SK-N-SH treated with all-trans-retinoic acid at 6 μM for 48 hours (cell line): ENCODE data around the gene TRIM17.

Experiments
- ATAC-seq: fragments of 200-7000 bp; cut with Tn5 transposase; 3 replicates; pipeline ENCODE4 v1.9.1; 2020; ENCODE audit warnings: mild to moderate bottlenecking, moderate library complexity
- ARNTL ChIP-seq: fragments of 450-650 bp; formaldehyde crosslinking; IDR thresholded peaks from 2 replicates; pipeline ENCODE4 v1.5.0; 2020; ENCODE audit warnings: low read depth, mild to moderate bottlenecking, moderate library complexity, borderline replicate concordance
- BACH2 ChIP-seq: fragments of 250-450 bp; sonication (Bioruptor Pico); IDR thresholded peaks from 2 replicates; pipeline ENCODE4 v1.9.0; 2021; ENCODE audit warnings: mild to moderate bottlenecking, borderline replicate concordance
- CSDC2 ChIP-seq: fragments of 250-450 bp; sonication (Bioruptor Pico); IDR thresholded peaks from 2 replicates; pipeline ENCODE4 v1.5.0; 2020; ENCODE audit warnings: mild to moderate bottlenecking, moderate library complexity
- ESRRG ChIP-seq: fragments of 250-450 bp; sonication (Bioruptor Pico); IDR thresholded peaks from 2 replicates; pipeline ENCODE4 v1.6.1; 2021; ENCODE audit warnings: mild to moderate bottlenecking
- GLIS3 ChIP-seq: fragments of 250-450 bp; sonication (Bioruptor Pico); IDR thresholded peaks from 2 replicates; pipeline ENCODE4 v1.5.0; 2020; ENCODE audit warnings: mild to moderate bottlenecking, moderate library complexity
- ISL1 ChIP-seq: fragments of 250-450 bp; sonication (Bioruptor Pico); IDR thresholded peaks from 2 replicates; pipeline ENCODE4 v2.1.2; 2022; ENCODE audit warnings: mild to moderate bottlenecking, moderate library complexity
- PPARA ChIP-seq: fragments of 250-450 bp; sonication (Bioruptor Pico); IDR thresholded peaks from 2 replicates; pipeline ENCODE4 v1.5.0; 2020; ENCODE audit warnings: mild to moderate bottlenecking, borderline replicate concordance
- RARB ChIP-seq: fragments of 250-450 bp; sonication (Bioruptor Pico); IDR thresholded peaks from 2 replicates; pipeline ENCODE4 v1.8.0; 2021; ENCODE audit warnings: mild to moderate bottlenecking, moderate library complexity
- SNAI2 ChIP-seq: fragments of 250-450 bp; sonication (Bioruptor Pico); IDR thresholded peaks from 2 replicates; pipeline ENCODE4 v1.5.0; 2020; ENCODE audit warnings: mild to moderate bottlenecking, moderate library complexity
- TCF4 ChIP-seq: fragments of 250-450 bp; sonication (Bioruptor Pico); IDR thresholded peaks from 2 replicates; pipeline ENCODE4 v1.8.0; 2021; ENCODE audit warnings: mild to moderate bottlenecking, moderate library complexity, borderline replicate concordance
- TOX ChIP-seq: fragments of 250-450 bp; sonication (Bioruptor Pico); IDR thresholded peaks from 2 replicates; pipeline ENCODE4 v1.8.0; 2021; ENCODE audit warnings: mild to moderate bottlenecking, moderate library complexity, borderline replicate concordance
- ZC3H10 ChIP-seq: fragments of 250-450 bp; sonication (Bioruptor Pico); IDR thresholded peaks from 2 replicates; pipeline ENCODE4 v1.5.1; 2021; ENCODE audit warnings: mild to moderate bottlenecking, moderate library complexity
- ZFP3 ChIP-seq: fragments of 250-450 bp; sonication (Bioruptor Pico); IDR thresholded peaks from 2 replicates; pipeline ENCODE4 v1.5.0; 2020; ENCODE audit warnings: mild to moderate bottlenecking, moderate library complexity
- ZNF565 ChIP-seq: fragments of 450-650 bp; formaldehyde crosslinking; conservative IDR thresholded peaks from 2 replicates; pipeline ENCODE4 v1.5.0; 2020; ENCODE audit warnings: low read depth, mild to moderate bottlenecking, moderate library complexity
- ZNF70 ChIP-seq: fragments of 450-650 bp; formaldehyde crosslinking; IDR thresholded peaks from 2 replicates; pipeline ENCODE4 v1.5.0; 2020; ENCODE audit warnings: mild to moderate bottlenecking, moderate library complexity
- ZNF8 ChIP-seq: fragments of 450-650 bp; formaldehyde crosslinking; IDR thresholded peaks from 2 replicates; pipeline ENCODE4 v1.5.0; 2020; ENCODE audit warnings: mild to moderate bottlenecking, moderate library complexity
- TF ChIP-seq, protein P1 (sequence below): fragments of 250-450 bp; sonication (Bioruptor Pico); IDR thresholded peaks from 2 replicates; pipeline ENCODE4 v1.8.0; 2020; ENCODE audit warnings: mild to moderate bottlenecking, moderate library complexity, borderline replicate concordance
- TF ChIP-seq, protein P2 (sequence below): fragments of 250-450 bp; sonication (Bioruptor Pico); IDR thresholded peaks from 2 replicates; pipeline ENCODE4 v1.5.1; 2021; ENCODE audit warnings: mild to moderate bottlenecking, moderate library complexity
- TF ChIP-seq, protein P3 (sequence below): fragments of 250-450 bp; sonication (Bioruptor Pico); IDR thresholded peaks from 2 replicates; pipeline ENCODE4 v1.5.0; 2020; ENCODE audit warnings: mild to moderate bottlenecking, moderate library complexity
- TF ChIP-seq, protein P4 (sequence below): fragments of 250-450 bp; sonication (Bioruptor Pico); IDR thresholded peaks from 2 replicates; pipeline ENCODE4 v1.8.0; 2021; ENCODE audit warnings: low read depth, mild to moderate bottlenecking, moderate library complexity, borderline replicate concordance

The TRIM17 gene

DNA sequence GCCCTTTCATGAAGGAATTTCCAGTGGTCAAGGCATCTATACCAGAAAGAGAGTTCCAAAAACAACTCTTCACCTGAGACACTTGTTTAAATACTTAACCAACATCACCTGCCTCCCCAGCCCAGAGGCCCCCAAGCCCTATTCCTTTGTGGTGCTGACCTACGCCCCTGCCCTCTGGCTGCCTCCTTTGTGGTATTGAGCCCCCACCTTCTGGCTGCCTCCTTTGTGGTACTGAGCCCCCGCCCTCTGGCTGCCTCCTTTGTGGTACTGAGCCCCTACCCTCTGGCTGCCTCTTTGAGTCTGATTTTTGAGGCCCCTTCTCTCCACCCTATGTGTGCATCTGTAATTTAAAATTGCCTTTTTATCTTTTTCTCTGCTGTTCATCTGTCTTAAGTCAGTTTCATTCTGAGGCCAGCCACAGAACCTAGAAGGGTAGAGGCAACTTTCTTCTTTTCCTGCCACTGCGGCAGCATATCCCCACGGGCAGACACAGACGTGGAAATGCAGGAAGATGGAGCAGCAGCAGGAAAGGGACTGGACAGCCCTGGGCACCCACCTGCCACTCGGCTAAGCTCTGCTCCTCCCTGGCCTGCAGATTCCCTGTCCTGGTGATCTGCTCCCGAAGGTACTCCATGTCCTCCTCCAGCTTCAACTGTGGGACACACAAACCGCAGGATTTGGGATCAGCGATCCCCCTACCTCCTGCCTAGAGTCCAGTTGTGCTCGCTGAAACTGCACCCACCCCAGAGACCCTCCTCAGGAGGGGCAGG is 3.2 kb downstream of the TRIM17 start:
- no peak for ATAC-seq
- TF ChIP-seq ISL1 (CRISPR knock-in tag) (no peak), BACH2 (CRISPR knock-in tag) (no peak)

DNA sequence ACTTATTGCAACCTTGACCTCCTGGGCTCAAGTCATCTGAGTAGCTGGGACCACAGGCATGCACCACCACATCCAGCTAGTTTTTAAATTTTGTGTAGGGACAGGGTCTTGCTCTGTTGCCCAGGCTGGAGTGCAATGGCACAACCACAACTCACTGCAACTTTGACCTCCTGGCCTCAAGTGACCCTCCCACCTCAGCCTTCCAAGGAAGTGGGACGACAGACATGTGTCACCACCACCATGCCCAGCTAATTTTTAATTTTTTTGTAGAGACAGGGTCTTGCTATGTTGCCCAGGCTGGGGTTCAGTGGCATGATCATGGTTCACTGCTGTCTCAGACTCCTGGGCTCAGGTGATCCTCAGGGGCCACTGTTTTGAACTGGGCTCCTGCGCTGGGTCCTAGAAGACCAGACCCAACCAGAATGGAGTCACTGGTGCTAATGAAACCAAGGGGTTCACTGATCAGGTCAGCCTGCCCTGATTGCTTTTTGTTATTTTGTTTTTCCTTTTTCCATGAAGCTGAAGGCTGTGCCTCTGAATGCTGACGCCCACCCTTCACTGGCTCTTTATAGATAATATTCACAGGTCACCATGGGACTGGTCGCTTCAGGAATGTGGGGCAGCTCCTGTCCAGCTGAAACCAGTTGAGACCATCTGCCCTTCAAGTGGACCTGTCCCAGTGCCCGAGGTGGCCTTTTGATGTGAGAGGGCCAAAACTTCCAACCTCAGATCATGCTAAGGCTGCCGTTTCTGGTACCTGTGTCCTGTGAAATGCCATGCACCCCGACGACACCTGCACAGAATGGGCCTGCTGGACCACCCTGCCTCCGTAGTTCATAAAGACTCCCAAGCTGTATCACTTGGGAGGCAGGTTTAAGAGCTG is 4.9 kb downstream of the TRIM17 start:
- ATAC-seq, result no peak
- TF ChIP-seq ZNF8 (CRISPR knock-in tag) (no peak), ARNTL (CRISPR knock-in tag) (no peak), SNAI2 (no peak), ZNF565 (CRISPR knock-in tag) (no peak), ZFP3 (CRISPR knock-in tag) (no peak), CSDC2 (CRISPR knock-in tag) (no peak)

DNA sequence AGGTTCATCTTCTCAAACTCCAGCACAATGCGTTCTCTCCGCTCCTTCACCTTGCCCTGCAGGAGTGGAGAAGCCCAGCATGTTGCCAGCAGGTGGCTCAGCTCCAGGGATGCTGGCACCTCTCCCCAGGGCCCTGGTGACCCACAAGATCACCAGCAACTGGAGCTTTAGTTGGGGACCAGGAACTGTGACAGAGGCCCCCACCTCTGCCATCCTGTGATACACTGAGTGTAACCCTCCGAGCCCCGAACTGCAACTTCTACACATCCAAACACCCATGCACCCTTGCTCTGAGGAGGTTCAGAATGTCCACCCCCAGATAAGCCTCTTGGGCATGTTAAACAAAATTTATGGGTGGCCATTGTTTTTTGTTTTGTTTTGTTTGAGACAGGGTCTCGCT is 5.5 kb downstream of the TRIM17 start:
- TF ChIP-seq, protein P1, sequence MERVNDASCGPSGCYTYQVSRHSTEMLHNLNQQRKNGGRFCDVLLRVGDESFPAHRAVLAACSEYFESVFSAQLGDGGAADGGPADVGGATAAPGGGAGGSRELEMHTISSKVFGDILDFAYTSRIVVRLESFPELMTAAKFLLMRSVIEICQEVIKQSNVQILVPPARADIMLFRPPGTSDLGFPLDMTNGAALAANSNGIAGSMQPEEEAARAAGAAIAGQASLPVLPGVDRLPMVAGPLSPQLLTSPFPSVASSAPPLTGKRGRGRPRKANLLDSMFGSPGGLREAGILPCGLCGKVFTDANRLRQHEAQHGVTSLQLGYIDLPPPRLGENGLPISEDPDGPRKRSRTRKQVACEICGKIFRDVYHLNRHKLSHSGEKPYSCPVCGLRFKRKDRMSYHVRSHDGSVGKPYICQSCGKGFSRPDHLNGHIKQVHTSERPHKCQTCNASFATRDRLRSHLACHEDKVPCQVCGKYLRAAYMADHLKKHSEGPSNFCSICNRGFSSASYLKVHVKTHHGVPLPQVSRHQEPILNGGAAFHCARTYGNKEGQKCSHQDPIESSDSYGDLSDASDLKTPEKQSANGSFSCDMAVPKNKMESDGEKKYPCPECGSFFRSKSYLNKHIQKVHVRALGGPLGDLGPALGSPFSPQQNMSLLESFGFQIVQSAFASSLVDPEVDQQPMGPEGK (CRISPR knock-in tag), result no peak
- no peak for TF ChIP-seq ZNF70
- TF ChIP-seq, protein P2, sequence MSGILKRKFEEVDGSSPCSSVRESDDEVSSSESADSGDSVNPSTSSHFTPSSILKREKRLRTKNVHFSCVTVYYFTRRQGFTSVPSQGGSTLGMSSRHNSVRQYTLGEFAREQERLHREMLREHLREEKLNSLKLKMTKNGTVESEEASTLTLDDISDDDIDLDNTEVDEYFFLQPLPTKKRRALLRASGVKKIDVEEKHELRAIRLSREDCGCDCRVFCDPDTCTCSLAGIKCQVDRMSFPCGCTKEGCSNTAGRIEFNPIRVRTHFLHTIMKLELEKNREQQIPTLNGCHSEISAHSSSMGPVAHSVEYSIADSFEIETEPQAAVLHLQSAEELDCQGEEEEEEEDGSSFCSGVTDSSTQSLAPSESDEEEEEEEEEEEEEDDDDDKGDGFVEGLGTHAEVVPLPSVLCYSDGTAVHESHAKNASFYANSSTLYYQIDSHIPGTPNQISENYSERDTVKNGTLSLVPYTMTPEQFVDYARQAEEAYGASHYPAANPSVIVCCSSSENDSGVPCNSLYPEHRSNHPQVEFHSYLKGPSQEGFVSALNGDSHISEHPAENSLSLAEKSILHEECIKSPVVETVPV (CRISPR knock-in tag), result no peak
- TF ChIP-seq ZC3H10, result no peak
- TF ChIP-seq, all 23 proteins: peak for 0
- no peak for ATAC-seq

DNA sequence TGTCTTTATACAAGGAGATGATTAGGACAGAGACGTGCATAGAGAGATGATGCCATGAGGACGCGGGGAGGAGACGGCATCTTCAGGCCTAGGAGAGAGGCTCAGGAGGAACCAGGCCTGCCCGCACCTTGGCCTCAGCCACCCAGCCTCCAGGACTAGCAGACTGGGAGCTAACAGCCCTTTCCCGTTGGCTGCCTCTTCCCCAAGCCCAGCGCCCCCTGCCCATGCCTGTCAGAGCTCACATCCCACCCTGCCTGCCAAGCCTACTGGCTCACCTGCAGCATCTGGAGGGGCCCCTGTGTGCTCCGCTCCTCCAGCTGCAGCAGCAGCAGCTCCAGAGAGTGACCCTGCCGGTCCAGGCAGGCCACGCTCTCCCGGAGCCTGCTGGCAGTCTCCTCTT is 6.0 kb downstream of the TRIM17 start:
- no peak for ATAC-seq
- TF ChIP-seq RARB (CRISPR knock-in tag), result no peak
- TF ChIP-seq ZNF70, result no peak
- TF ChIP-seq GLIS3 (CRISPR knock-in tag), result no peak
- no peak for TF ChIP-seq PPARA (CRISPR knock-in tag)
- no peak for TF ChIP-seq BACH2 (CRISPR knock-in tag)
- no peak for TF ChIP-seq ISL1 (CRISPR knock-in tag)
- no peak for TF ChIP-seq TOX
- TF ChIP-seq, protein P3, sequence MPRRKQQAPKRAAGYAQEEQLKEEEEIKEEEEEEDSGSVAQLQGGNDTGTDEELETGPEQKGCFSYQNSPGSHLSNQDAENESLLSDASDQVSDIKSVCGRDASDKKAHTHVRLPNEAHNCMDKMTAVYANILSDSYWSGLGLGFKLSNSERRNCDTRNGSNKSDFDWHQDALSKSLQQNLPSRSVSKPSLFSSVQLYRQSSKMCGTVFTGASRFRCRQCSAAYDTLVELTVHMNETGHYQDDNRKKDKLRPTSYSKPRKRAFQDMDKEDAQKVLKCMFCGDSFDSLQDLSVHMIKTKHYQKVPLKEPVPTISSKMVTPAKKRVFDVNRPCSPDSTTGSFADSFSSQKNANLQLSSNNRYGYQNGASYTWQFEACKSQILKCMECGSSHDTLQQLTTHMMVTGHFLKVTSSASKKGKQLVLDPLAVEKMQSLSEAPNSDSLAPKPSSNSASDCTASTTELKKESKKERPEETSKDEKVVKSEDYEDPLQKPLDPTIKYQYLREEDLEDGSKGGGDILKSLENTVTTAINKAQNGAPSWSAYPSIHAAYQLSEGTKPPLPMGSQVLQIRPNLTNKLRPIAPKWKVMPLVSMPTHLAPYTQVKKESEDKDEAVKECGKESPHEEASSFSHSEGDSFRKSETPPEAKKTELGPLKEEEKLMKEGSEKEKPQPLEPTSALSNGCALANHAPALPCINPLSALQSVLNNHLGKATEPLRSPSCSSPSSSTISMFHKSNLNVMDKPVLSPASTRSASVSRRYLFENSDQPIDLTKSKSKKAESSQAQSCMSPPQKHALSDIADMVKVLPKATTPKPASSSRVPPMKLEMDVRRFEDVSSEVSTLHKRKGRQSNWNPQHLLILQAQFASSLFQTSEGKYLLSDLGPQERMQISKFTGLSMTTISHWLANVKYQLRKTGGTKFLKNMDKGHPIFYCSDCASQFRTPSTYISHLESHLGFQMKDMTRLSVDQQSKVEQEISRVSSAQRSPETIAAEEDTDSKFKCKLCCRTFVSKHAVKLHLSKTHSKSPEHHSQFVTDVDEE (CRISPR knock-in tag), result no peak
- TF ChIP-seq ZC3H10, result no peak
- no peak for TF ChIP-seq ZNF565 (CRISPR knock-in tag)
- TF ChIP-seq ESRRG (CRISPR knock-in tag), result no peak
- no peak for TF ChIP-seq TCF4 (CRISPR knock-in tag)
- TF ChIP-seq, protein P2 (CRISPR knock-in tag), result no peak
- TF ChIP-seq CSDC2 (CRISPR knock-in tag), result no peak
- TF ChIP-seq, protein P4, sequence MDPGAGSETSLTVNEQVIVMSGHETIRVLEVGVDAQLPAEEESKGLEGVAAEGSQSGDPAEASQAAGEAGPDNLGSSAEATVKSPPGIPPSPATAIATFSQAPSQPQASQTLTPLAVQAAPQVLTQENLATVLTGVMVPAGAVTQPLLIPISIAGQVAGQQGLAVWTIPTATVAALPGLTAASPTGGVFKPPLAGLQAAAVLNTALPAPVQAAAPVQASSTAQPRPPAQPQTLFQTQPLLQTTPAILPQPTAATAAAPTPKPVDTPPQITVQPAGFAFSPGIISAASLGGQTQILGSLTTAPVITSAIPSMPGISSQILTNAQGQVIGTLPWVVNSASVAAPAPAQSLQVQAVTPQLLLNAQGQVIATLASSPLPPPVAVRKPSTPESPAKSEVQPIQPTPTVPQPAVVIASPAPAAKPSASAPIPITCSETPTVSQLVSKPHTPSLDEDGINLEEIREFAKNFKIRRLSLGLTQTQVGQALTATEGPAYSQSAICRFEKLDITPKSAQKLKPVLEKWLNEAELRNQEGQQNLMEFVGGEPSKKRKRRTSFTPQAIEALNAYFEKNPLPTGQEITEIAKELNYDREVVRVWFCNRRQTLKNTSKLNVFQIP (CRISPR knock-in tag), result no peak
- TF ChIP-seq, all 23 proteins: peak for 0
